Effector CD4-positive, alpha-beta T cell (primary cell): ENCODE measurements around the gene PCDH15.
"Not testable (repeated sequence)": the region's sequence is repeated elsewhere in the genome, so short reads cannot be mapped to it uniquely, and the experiment has no call there.

Experiments
- DNase-seq: peaks from one replicate; pipeline ENCODE4 v3.0.0-alpha.2; 2020

Gene PCDH15

DNA sequence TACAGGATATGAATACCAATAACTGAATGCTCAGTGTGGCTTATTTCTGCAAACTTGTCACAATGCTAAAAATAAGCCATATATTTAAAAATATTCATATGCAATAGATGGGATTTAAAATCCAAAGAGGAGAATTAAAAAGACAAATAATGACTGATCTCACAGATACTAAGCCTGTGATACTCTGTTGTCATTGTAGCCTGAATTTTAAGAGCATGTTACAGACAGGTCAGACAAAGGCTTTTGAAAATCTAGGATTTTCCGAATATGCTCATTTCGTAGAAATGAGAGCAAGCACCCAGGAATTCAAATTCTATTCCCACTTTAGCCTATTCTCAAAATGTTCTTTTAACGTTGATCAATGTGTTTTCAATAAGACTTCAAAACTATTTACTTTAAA, 269.7 kb downstream of the PCDH15 start:
- no peak for DNase-seq

DNA sequence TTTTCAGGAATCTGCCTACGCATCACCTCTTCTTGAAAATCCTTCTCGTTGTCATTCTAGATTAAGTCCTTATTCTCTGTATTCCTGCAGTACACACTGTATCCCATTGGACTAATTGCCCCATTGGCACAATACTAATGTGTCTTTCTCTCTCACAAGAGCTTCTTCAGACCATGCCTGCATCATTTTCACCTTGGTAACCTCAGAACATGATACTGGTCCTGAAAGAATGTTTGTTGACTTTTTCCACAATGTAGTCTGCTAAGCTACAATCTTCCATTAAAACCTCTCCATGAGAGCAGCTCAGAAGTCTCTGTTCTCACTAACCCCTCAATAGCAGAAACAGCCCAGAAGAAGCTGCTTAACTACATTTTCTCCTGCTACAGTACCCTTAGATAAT, 270.7 kb downstream of the PCDH15 start:
- no peak for DNase-seq

GRCh38 chr10:54525816-54526215, 275.2 kb downstream of the PCDH15 start:
- DNase-seq: no peak

GRCh38 chr10:54515244-54515643, 285.8 kb downstream of the PCDH15 start:
- not testable (repeated sequence) for DNase-seq

DNA sequence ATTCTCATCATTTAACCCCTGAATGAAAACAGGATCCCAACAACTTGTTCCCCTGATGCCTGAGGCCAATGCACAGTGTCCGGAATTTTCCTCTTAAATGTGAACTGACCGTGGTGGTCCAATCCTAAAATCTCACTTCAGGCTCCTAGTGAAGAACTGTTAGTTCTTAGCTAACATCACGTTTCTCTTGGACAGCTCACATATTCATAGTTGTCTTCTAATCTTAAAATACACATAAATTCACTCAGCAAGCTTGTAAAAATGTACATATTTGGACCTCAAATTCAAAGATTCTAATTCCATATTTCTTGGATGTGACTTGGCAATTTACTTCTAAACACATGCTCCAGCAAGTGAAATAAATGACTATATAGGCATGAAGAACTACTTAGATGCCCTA, 297.2 kb downstream of the PCDH15 start:
- DNase-seq: no peak

DNA sequence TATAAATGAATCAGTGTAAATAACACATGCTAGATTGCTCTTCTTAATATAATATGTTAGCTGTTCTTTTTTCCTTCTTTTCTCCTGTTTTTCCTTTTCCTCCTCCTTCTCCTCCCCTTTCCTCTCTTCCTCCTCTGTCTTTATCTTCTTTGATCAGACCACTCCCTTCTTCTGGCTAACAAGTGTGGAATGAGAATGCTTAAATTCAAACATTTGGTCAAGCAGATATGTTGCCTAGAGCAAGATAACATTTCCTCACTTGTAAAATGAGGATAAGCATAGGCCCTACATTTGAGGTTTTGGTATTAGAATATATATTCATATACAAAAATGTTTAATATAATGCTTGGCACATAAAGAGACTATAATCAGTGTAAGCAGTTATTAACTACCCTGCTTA, 299.1 kb downstream of the PCDH15 start:
- DNase-seq: no peak

DNA sequence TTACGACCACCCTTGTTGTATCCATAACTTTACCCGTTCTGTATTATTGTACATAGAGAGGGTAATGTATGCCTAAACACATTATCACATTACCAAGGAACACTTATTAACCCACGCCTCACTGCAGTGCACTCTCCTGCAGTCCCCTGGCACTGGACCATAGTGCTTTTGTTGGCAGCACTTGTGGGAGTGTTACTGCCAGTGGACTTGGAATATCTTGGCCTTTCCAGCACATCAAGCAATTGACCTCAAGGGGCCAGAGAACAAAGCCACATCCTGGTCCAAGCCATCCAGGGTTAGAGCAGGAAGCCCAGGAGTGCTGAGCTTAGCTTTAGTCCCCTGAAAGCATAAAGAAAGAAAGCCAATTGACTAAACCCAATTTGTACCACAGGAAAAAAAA, 304.2 kb downstream of the PCDH15 start:
- DNase-seq: no peak

DNA sequence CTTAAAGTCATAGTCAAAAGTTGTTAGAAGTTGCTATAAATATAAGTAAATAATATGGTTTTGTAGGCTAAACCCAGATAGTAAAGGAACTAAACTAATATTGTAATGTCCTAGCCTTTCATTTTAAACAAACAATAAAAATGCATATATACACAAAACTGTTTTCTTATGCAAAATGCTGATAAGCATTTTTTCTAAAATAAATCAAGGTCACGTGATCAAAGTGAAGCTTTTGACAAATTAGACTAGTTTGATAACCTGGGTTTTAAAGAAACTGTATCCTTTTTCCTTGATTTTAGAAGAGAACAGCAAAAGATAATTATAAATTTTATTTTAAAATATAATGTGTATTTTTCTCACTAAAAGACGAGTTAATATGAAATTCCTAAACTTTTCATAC, 313.3 kb downstream of the PCDH15 start:
- DNase-seq: no peak

DNA sequence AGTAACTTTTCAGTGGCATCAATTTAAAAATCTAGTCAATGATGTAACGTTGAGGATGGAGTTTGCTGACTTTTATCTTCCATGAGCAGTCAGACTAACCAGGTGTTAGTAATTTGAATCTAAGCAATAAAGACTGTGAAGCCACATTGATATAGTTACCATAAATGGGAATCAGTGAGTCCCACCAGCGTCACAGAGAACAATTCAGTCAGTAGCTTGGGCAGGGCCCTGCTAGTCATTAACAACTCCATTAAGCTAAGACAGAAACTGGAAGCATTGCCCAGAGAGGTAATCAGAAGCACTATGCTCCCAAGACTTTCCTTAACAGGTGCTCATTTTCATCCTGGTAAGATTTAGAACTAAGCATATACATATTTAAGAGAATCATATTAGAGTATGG, 315.1 kb downstream of the PCDH15 start:
- no peak for DNase-seq

GRCh38 chr10:54484186-54484585, 316.8 kb downstream of the PCDH15 start:
- no peak for DNase-seq

GRCh38 chr10:54478601-54479000, 322.4 kb downstream of the PCDH15 start:
- DNase-seq: no peak

DNA sequence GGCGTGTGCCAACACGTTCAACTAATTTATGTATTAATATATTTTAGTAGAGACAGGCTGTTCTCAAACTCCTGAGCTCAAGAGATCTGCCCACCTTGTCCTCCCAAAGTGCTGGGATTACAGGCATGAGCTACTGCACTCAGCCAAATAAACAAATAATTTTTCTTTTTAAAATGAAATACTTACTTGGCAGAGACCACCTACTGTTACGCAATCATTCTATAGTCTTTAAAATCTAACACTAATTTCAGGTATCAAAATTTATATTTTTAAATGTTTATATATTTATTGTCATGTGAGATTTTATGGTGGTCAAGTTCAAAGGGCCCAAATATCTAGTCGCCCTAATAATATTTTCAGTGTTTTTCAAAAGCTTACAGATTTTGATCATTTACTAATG, 323.3 kb downstream of the PCDH15 start:
- no peak for DNase-seq

DNA sequence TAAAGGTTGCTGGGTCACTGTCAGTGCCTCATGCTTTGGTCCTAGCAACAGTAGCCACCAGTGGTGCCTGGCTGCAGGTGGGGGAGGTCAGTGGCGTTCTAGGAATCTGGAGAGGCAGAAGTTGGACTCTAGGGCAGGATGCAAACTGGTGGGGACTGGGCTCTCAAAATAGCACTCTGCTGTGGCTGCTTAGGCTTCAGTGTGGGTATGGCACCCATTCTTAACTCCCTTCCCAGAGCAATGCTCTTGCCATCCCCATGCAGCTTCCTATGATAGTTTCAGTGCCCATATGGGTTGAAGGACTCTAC, 330.8 kb downstream of the PCDH15 start:
- no peak for DNase-seq

DNA sequence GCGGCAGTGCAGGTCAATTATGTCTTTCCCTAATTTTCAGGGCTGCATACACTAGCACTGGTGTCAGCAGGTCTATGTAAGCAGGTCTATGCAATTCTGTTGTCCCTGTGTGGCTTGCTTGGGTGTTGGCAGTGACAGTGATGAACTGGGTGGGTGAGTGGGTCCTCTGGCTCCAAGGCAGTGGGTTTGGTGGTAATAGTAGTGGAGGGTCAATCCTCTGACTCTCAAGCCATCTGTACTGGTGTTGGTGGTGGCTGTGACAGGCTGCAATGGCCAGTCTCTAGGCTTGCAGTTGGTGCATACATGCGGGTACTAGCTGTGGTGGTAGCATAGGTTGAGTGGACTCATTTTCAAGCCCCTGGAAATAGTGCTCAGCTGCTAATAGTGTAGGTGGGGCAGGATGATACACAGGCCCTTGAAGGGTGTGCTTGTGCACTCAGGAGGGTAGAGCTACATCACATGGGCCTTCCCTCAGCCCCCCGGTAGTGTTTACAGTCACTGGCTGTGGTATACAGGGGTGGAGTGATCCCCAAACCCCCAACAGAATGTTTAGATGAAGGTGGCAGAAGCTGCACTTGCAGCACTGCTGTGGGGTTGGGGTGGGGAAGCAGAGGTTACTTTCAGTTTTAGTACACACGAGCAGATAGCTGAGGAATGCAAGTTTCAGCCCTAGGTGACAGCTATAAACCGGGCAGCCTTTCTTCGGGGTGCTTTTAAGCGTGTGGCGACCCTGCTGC, 331.3 kb downstream of the PCDH15 start:
- DNase-seq: no peak

DNA sequence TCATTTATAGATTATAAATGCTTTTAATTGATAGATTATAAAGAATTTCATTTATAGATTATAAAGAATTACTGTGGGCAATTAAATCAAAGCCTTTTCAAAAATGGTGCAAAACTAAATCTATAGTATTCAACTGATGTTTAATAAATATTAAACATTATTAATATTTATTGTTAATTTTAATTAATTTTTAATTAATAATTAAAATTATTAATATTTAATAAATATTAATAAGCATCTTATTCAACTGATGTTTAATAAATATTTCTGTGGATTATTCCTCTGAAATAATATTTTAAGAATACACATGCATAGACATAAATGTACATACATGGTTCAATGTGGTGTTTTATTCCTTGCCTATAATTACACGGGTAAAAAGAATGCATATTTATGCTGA, 346.8 kb downstream of the PCDH15 start:
- DNase-seq: no peak

GRCh38 chr10:54449056-54449455, 352.0 kb downstream of the PCDH15 start:
- no peak for DNase-seq

- DNase-seq: no peak
Observed at GRCh38 chr10:54444170-54444569, 356.9 kb downstream of the PCDH15 start.

- no peak for DNase-seq
Observed at GRCh38 chr10:54441275-54441674, 359.8 kb downstream of the PCDH15 start.

- no peak for DNase-seq
Observed at GRCh38 chr10:54434782-54435181, 366.2 kb downstream of the PCDH15 start.

DNA sequence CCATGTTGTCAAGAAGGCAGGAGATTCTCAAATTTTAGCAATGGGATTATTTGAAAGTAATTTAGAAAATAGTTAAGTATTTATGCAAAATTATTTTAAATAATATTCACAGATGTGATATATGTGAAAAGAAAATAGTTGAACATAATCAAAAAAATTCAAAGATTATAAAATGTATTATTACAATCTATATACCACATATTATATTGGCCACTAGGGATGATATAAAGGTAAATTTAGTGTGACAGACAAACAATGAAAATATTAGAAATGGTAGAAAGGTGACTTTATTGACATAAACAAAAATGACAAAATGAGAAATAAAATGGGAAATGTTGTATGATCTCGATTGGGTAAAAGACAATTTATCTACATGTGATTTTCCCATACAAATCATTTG, 385.5 kb downstream of the PCDH15 start:
- no peak for DNase-seq

- DNase-seq: no peak
Observed at GRCh38 chr10:54402576-54402975, 398.5 kb downstream of the PCDH15 start.

- DNase-seq: no peak
Observed at GRCh38 chr10:54396031-54396430, 405.0 kb downstream of the PCDH15 start.

GRCh38 chr10:54394598-54394997, 406.4 kb downstream of the PCDH15 start:
- DNase-seq: not testable (repeated sequence)

DNA sequence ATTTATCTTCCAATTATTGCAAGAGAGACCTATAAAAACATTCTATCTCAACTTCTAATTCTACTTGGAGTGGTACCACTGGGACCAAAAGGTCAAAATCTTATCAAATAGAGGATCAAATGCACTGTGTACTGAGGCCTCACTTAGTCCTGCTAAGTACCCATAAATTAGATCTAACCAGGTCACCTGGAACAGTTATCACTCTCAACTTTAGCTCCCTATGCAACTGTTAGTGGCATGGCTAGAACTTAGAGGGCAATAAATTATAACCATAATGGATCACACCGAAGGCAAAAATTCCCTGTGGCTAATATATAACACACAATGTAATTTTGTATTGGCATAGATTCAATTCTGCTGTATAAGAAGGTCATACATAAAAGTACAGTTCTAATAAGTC, 428.9 kb downstream of the PCDH15 start:
- DNase-seq: no peak

DNA sequence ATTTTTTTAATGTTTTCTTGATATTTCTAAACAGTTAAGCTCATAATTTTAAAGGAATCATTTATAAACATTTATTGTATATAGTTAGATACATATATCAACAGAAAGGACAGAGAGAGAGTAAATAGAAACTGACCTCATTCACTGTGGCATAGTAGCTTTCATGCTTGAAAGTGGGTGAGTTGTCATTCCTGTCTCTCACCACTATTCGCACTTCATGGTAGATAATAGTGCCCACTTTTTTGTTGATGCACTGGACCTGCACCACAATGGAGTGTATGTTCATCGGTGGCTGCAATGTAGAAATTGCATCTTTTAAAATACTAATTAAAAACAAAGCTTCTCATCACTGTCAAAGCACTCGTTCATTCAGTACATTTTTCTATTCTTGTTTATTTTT, 432.0 kb downstream of the PCDH15 start:
- no peak for DNase-seq

DNA sequence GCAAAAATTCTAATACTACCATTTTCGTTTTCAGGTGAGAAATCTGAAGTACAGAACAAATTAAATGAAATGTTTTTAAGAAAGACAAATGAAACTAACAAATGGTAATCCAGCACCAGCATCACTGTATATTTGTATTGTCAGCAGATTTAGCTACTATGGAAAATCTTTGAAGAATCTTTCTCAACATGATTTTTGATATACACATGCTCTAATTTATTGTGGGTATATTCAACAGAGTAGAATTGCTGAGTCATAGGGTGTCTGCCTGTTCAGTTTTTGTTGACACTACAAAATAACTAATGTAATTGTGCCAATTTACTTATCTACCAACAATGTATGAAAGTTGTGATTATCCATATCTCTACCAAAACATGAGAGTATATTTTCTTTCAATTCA, 437.6 kb downstream of the PCDH15 start:
- DNase-seq: no peak
